Stomach smooth muscle (tissue), 2 donors: ENCODE data around the gene AVL9.

Source experiments
- H3K27ac ChIP-seq: one replicate; pipeline ENCODE4 v1.7.0; 2013; ENCODE audit warnings: mild to moderate bottlenecking, low read length, inconsistent platforms
- H3K27me3 ChIP-seq, 2 donors: one replicate each; pipeline ENCODE4 v1.7.0; 2013; ENCODE audit warnings: low read length in 2 of 2; ENCODE audit not compliant: insufficient read depth in 2 of 2, control insufficient read depth in 1 of 2
- H3K36me3 ChIP-seq, 2 donors: one replicate each; pipeline ENCODE4 v1.7.0; 2013; ENCODE audit warnings: low read length in 2 of 2; ENCODE audit not compliant: control insufficient read depth in 2 of 2, insufficient read depth in 2 of 2
- H3K4me1 ChIP-seq: one replicate; pipeline ENCODE4 v1.7.0; 2013; ENCODE audit warnings: low read length; ENCODE audit not compliant: control insufficient read depth, insufficient read depth
- H3K4me3 ChIP-seq, 2 donors: one replicate each; pipeline ENCODE4 v1.7.0; 2013; ENCODE audit warnings: low read length in 2 of 2
- H3K9ac ChIP-seq, 2 donors: one replicate each; pipeline ENCODE4 v1.7.0; 2013; ENCODE audit warnings: low read length in 2 of 2, mild to moderate bottlenecking in 1 of 2
- H3K9me3 ChIP-seq, 2 donors: one replicate each; pipeline ENCODE4 v1.7.0; 2013; ENCODE audit warnings: low read length in 2 of 2; ENCODE audit not compliant: control insufficient read depth in 2 of 2
- donor health status: healthy.
- donor health status: Pancreatic carcinoma.

Gene AVL9

DNA sequence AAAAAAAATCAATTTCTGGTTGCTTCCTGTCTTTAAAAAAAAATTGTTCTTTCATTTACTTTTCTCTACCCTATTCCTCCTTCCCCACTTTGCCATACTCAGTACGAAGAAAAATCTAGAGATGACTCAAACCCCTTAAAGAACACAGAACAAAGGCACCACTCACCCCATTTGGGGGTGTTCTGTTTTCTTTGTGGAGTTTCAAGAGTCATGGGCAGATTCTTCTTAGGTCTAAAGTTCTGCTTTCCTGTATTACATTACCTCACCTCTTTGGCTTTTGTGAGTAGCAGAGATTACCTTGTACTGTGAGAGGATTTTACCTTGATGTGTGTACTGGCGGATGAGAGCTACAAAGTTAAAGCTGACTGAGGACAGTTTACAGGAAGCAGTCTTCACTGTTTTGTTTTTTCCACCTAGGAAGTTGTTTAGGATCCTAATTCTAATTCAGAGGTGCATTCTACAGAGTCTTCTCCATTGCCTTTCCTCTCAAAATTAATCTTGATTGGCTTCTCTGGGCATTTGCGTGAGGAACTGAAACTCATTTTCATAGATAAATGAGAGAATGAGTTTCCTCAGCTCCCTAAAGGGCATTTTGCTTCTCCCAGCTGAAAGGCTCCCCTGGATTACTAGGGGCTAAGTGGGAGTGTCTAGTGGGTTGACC lies 20.7 kb downstream of the AVL9 start:
- Histone ChIP-seq H3K9me3 (no peaks in the 10 kb centered on the region), H3K4me1 (no peaks in the 10 kb centered on the region), H3K9ac (no peak overlapping the region), H3K27ac (no peak overlapping the region), H3K36me3 (no peaks in the 10 kb centered on the region), H3K4me3 (no peak overlapping the region), H3K27me3 (no peaks in the 10 kb centered on the region)

DNA sequence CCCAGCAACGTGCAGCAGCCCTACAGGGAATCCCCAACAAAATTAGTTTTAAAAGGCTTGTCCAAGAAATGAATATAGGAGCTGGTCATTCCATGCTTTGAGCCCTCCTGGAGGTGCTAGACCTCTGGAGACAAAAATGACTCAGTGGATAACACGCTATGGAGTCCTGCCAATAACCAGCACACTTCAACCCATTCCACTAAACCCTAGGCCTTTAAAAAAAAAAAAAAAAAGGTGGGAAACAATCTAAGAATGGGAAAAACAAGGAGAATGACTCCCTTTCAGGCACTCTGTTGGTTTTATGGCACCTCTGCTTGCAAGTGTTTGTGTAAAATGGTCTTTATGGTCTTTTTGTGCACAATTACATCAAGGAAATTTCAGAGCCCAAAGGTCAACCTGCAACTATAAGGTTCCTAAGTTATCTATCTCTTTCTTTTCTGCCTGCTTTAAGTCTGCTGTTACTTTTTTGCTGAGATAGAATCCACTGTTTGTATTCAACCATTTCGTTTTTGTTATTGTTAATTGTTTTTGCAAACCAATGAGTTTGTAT lies 21.3 kb downstream of the AVL9 start:
- no peaks in the 10 kb centered on the region for H3K27me3 ChIP-seq
- no peaks in the 10 kb centered on the region for H3K36me3 ChIP-seq
- no peak overlapping the region for H3K9ac ChIP-seq
- no peaks in the 10 kb centered on the region for H3K9me3 ChIP-seq
- no peak overlapping the region for H3K4me3 ChIP-seq
- no peak overlapping the region for H3K27ac ChIP-seq
- H3K4me1 ChIP-seq = no peaks in the 10 kb centered on the region

DNA sequence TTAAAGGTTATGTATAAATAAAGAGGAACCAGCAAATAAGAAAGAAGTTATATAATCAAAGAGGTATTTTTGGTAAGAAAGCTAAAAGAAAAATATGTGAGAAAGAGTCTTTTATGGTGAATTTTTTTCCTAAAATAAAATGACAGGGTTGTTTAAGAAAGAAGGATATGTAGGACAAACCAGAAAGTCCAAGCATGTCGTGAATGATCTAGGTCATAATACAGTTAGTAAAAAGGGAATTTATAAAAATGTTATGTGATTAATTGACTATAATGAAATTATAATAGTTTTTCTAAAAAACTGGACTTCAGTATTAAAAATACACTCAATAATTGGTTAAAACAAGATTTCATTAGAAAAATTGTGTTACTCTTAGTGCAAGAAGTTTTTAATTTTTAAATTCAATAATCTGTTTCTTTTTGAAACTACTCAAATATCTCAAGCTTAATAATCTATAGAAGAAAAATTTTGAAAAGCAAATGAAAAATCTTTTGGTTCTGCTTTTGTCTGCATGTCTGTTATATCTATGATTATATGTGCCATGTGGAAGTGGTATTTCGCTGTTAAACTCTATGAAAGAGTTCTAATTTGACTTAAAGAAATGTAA lies 23.3 kb downstream of the AVL9 start:
- Histone ChIP-seq H3K27me3 (no peaks in the 10 kb centered on the region), H3K27ac (no peak overlapping the region), H3K9me3 (no peaks in the 10 kb centered on the region), H3K4me3 (no peak overlapping the region), H3K9ac (no peak overlapping the region), H3K36me3 (no peaks in the 10 kb centered on the region), H3K4me1 (no peaks in the 10 kb centered on the region)

DNA sequence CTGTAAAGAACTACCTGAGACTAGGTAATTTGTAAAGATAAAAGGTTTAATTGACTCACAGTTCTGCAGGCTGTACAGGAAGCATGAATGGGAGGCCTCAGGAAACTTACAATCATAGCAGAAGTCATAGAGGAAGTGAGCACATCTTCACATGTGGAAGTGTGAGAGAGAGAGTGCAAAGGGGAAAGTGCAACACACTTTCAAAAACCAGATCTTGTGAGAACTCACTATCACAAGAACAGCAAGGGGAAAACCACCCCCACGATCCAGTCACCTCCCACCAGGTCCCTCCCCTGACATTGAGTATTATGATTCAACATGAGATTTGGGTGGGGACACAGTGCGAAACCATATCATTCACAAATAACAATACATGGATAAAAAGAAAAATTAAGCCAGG lies 24.5 kb downstream of the AVL9 start:
- no peak overlapping the region for H3K4me3 ChIP-seq
- no peaks in the 10 kb centered on the region for H3K4me1 ChIP-seq
- H3K27me3 ChIP-seq = no peaks in the 10 kb centered on the region
- H3K9ac ChIP-seq = no peak overlapping the region
- no peak overlapping the region for H3K27ac ChIP-seq
- no peaks in the 10 kb centered on the region for H3K9me3 ChIP-seq
- no peaks in the 10 kb centered on the region for H3K36me3 ChIP-seq

DNA sequence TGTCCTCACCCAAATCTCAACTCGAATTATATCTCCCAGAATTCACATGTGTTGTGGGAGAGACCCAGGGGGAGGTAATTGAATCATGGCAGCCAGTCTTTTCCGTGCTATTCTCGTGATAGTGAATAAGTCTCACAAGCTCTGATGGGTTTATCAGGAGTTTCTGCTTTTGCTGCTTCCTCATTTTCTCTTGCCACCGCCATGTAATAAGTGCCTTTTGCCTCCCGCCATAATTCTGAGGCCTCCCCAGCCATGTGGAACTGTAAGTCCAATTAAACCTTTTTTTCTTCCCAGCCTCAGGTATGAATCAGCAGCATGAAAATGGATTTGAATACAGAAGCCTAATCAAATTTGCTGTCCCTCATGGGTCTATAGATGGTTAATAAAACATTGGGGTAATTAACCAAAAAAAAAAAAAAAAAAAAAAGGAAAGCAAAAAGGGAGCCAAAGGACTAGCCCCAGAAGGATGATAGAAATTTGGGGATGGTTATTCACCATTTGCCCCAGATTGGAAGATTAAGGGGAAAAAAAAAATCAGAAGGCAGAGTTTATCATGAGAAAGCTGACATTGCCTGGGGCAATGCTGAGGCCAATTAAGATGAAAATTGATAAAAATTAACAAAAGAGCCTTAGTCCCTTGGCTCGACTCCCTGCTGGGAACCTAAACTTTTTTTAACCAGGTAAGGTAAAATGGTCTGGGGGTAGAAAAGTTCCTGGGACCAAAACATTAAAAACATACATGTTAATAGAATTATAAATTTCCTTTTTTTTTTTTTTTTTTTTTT lies 27.6 kb downstream of the AVL9 start:
- no peak overlapping the region for H3K4me3 ChIP-seq
- no peaks in the 10 kb centered on the region for H3K27me3 ChIP-seq
- H3K27ac ChIP-seq = no peak overlapping the region
- no peaks in the 10 kb centered on the region for H3K4me1 ChIP-seq
- no peak overlapping the region for H3K9ac ChIP-seq
- no peaks in the 10 kb centered on the region for H3K36me3 ChIP-seq
- no peaks in the 10 kb centered on the region for H3K9me3 ChIP-seq

DNA sequence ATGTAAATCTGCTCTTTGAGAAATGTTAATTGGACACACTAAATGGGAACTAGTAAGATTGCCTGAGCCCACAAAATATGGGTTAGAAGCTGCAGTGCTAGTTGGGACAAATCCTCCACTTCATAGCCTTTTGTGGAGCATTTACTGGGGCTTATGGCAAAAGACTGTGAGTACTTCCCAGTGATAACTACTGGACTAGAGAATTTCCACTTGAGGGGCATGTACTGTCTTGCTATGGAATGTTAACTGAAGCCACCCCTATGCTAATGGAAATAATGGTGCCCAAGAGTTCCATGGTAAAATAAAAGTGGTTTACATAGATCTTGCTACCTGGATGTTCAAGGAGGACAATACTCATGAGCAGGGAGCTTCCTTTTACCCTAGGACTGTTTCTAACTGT lies 29.3 kb downstream of the AVL9 start:
- no peaks in the 10 kb centered on the region for H3K36me3 ChIP-seq
- H3K27ac ChIP-seq = no peak overlapping the region
- no peak overlapping the region for H3K4me3 ChIP-seq
- H3K9me3 ChIP-seq = no peaks in the 10 kb centered on the region
- H3K27me3 ChIP-seq = no peaks in the 10 kb centered on the region
- H3K9ac ChIP-seq = no peak overlapping the region
- H3K4me1 ChIP-seq = no peaks in the 10 kb centered on the region

DNA sequence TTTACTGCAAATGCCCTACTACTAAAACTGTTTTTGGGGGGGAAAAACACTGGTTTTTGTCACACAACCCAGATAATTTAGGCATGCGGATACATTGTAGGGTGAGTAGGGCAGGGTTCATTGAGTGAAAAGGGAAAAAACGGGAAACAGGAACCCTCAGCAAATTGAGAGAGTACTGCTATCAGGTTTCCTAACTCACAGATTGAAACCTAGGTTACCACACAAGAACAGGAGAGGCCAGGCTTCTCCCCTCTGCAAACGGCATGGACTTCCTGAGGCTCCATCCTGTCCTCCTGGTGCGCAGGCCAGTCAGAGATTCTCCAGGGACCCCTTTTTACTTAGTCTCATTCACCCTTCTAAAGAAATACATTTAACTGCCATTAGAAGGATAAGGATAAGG lies 30.6 kb downstream of the AVL9 start:
- Histone ChIP-seq H3K36me3 (no peaks in the 10 kb centered on the region), H3K27me3 (no peaks in the 10 kb centered on the region), H3K9me3 (no peaks in the 10 kb centered on the region), H3K4me3 (no peak overlapping the region), H3K9ac (no peak overlapping the region), H3K27ac (no peak overlapping the region), H3K4me1 (no peaks in the 10 kb centered on the region)

DNA sequence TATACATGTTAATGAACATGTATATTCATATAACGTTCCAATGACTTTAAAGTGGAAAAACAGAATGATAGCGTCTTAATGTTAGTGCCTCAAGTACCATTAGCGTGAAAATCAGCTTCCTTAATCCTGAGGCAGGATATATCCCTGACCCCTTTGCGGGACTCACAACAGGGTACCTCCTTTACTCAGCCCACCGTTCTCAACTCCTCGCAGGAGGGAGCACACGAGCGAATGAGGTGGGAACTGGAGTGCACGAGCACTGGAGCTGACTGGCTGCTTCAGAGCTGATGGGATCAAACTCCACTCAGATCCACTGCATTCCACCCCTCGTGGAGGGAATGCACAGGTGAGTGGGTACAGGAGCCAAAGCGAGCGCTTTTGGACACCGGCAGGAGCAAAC lies 36.1 kb downstream of the AVL9 start:
- Histone ChIP-seq H3K36me3 (peaks cover 0 to 3% of the 10 kb centered on the region in 2 donors), H3K27me3 (no peaks in the 10 kb centered on the region), H3K4me1 (peaks cover 2% of the 10 kb centered on the region), H3K9me3 (no peaks in the 10 kb centered on the region), H3K27ac (no peak overlapping the region), H3K9ac (no peak overlapping the region), H3K4me3 (no peak overlapping the region)

DNA sequence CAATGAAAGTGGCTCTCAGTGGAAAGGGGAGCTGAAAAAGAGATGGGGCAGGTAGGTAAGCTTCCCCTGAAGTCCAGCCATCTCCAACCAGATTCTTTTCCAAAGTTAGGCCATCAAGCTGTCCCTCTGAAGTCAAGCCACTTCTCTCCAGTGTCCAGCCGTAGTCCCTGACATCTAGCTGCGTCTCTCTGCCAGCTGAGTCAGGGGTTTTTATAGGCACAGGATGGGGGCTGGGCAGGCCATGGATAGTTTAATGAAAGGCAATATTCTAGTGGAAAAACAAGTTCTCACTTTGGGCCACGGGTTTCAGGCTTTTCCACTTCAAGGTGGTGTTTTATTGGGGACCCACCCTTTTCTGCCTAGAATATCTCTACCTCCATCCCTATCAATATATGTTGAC lies 36.8 kb downstream of the AVL9 start:
- Histone ChIP-seq H3K36me3 (peaks cover 0 to 3% of the 10 kb centered on the region in 2 donors), H3K27me3 (no peaks in the 10 kb centered on the region), H3K4me3 (no peak overlapping the region), H3K27ac (no peak overlapping the region), H3K4me1 (peaks cover 2% of the 10 kb centered on the region), H3K9ac (no peak overlapping the region), H3K9me3 (no peaks in the 10 kb centered on the region)

DNA sequence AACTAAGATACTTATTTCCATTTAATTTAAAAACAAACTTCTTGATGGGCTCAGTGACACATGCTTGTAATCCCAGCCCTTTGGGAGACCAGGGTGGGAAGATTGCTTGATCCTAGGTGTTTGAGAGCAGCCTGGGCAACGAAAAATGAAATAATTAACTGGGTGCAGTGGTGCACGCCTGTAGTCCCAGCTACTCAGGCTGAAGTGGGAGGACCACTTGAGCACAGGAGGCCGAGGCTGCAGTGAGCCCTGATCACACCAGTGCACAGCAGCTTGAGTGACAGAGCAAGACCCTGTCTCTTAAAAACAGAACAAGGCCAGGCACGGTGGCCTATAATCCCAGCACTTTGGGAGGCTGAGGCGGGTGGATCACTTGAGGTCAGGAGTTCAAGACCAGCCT lies 37.4 kb downstream of the AVL9 start:
- no peaks in the 10 kb centered on the region for H3K27me3 ChIP-seq
- H3K9ac ChIP-seq = no peak overlapping the region
- H3K4me1 ChIP-seq = peaks cover 2% of the 10 kb centered on the region
- no peak overlapping the region for H3K4me3 ChIP-seq
- peaks cover 0 to 3% of the 10 kb centered on the region in 2 donors for H3K36me3 ChIP-seq
- no peak overlapping the region for H3K27ac ChIP-seq
- no peaks in the 10 kb centered on the region for H3K9me3 ChIP-seq
